ENCODE measurements around the gene FBH1.

FBH1 gene

GRCh38 chr10:5983774-5984173, 93.7 kb downstream of the FBH1 start:
- no peak for DNase-seq

GRCh38 chr10:5985029-5985428, 95.0 kb downstream of the FBH1 start:
- DNase-seq = no peak

All from DMS79 treated with DMSO at 0.1 percent for 48 hours (cell line).